ENCODE results near the gene MAG.
A peak's percentile ranks its signal among the peaks of the same experiment; 100 is the strongest.

The MAG gene, protein sequence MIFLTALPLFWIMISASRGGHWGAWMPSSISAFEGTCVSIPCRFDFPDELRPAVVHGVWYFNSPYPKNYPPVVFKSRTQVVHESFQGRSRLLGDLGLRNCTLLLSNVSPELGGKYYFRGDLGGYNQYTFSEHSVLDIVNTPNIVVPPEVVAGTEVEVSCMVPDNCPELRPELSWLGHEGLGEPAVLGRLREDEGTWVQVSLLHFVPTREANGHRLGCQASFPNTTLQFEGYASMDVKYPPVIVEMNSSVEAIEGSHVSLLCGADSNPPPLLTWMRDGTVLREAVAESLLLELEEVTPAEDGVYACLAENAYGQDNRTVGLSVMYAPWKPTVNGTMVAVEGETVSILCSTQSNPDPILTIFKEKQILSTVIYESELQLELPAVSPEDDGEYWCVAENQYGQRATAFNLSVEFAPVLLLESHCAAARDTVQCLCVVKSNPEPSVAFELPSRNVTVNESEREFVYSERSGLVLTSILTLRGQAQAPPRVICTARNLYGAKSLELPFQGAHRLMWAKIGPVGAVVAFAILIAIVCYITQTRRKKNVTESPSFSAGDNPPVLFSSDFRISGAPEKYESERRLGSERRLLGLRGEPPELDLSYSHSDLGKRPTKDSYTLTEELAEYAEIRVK

DNA sequence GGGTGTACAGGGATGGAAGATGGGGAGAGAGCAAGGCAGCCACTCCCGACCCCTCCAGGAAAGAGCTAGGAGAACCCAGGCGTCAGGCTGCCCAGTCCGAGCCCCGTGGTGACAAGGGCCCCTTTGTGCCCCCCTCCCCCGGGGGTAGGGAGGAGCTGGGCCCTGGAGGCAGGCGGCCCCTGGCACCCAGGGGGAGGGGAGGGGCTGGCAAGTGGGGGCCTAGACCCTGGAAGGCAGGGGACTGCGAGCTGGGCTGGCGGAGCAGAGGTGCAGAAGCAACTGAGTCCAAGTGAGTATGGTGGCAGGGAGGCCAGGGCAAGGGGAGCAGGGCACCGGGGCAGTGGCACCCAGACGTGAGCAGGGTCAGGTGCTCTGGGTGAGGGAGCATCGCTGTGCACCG is at the start of gene MAG:
Gene MAG, plus strand, starts transcription at position 246 of the 400 bp plus-strand sequence. CDS start 3,248 bp downstream, outside the sequence.
- no peak for DNase-seq

DNA sequence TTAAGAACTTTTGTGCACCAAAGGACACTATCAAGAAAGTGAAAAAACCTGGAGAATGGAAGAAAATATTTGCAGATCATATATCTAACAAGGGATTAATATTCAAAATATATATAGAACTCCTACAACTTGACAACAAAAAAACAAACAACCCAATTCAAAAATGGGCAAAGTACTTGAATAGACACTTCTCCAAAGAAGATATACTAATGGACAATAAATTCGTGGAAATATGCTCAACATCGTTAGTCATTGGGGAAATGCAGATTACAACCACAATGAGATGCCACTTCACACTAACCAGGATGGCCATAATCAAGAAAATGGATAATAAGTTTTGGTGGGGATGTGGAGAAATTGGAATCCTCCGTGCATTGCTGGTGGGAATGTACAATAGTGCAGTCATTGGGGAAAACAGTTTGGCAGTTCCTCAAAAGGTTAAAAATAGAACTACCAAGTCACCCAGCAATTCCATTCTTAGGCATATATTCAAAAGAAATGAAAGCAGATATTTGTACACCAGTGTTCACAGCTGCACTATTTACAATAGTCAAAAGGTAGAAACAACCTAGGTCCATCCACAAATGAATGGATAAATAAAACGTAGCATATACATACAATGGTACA is 45.4 kb upstream of the MAG start:
- DNase-seq: no peak

DNA sequence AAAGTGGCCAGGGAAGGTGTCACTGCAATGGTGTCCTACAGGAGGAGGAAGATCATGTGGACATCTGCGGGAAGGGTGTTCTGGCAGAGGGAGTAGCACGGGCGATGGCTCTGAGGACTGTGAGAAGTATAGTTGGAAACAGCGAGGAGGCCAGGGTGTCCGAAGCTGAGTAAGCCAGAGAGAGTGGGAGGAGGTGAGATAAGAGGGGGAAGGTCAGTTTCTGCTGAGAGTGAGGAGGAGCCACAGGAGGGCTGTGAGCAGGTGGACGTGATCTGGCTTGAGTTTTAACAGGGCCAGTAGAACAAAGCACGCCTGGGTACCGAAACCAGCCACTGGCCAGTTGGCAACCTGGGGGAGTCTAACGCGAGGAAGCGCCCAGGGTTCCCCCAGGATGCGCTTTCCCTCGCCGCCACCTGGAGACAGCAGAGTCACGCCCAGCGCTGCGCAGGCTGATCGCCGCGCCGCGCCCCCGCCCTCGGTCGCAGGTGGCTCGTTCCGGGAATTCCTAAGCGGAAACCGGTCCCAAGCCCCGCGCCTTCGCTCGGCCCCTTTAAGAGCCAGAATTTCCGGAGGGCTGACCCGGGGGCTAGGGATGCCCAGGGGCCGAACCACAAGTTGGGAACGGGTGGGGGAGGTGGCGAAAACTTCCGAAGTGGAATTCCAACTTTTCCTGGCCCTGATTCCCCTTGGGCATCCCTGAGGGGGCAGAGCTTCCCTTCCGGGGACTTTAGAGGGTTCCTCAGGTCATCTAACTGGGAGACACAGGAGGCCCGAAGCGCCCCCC is 44.2 kb upstream of the MAG start:
- DNase-seq: no peak

DNA sequence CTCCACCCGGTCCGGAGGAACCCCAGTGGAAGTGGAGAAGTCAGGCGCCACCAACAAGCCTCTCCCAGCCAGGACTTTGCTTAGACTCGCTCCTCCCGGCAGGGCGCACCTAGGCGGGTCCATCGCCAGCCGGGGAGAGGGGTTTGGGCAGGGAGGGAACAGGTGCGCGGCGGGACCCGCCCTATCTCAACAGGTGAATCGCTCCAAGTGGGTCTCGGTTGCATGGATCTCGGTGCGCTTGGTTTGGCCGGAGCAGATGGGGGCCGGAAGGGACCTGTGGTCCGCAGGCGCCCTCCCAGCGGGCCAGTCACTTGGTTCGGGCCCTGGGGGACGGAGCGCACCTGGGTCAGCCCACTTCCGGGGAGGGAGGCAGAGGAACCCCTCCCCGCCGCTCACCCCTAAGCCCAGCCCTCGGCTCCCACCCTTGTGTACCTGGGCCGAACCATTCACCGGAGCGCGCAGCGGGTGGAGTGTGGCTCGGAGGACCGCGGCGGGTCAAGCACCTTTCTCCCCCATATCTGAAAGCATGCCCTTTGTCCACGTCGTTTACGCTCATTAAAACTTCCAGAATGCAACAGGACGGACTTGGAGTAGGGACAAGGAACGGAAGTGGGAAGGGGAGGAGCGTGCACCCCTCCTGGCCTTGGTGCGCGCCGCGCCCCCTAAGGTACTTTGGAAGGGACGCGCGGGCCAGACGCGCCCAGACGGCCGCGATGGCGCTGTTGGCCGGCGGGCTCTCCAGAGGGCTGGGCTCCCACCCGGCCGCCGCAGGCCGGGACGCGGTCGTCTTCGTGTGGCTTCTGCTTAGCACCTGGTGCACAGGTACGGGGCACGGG is 43.4 kb upstream of the MAG start, which contains the start of gene LSR:
Gene LSR, plus strand, starts transcription at position 693 of the 836 bp plus-strand sequence. Its CDS starts 21 bp downstream, at position 714.
- no peak for DNase-seq

DNA sequence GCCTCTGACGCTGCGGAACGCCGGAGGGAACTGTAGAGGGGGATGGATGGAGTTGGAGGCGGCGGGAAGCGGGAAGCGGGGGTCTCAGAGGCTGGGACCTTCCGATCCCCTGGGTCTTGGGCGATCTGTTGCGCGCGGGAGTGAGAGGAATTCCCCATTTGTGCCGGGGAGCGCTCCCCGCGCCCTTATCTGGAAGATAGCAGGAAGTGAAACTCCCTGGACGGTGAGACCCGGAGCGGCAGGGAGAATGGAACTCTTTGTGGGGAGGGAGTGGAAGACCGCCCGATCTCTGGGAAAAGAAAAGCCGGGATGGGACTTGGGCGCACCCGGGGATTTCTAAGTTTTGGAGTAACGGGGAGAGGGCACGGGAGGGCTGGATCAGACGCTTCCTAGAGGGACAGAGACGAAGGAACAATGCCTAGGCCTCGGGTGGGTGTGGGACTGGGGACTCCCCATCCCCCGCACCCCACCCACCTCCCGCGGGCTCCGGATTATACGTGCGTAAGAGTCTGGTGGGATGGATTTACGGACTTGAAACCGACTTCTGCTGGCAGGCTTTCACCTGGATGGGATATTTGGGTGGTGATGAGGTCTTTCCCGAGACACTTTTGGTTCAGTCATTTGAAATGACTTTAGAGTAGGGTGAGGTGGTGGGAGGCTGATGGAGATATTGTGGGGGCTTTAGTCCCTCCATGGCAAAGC is 42.7 kb upstream of the MAG start:
- no peak for DNase-seq

DNA sequence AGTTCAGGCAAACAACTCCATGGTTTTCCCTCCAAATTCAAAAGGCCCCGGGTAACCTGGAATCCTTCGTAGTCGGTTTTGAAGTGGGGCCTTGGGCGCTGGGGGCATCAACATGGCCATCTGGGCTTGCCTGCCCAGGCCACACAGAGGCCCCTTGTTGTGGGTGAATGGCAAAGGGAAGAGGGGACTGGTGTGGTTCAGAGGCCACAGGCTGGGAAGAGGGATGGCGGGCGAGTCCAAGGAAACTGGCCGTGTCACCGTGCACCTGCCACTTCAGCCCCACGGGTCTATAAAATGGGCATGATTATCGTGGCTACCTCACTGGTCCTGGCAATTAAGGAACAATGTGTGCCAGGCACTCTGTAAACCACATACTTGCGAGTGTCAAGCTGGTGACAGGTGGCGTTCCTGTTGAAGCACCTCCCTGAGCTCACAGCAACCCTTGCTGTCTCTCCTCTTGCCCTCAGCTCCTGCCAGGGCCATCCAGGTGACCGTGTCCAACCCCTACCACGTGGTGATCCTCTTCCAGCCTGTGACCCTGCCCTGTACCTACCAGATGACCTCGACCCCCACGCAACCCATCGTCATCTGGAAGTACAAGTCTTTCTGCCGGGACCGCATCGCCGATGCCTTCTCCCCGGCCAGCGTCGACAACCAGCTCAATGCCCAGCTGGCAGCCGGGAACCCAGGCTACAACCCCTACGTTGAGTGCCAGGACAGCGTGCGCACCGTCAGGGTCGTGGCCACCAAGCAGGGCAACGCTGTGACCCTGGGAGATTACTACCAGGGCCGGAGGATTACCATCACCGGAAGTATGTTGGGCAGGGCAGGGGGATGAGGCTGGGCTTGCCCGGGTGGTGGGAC is 41.9 kb upstream of the MAG start:
- no peak for DNase-seq

DNA sequence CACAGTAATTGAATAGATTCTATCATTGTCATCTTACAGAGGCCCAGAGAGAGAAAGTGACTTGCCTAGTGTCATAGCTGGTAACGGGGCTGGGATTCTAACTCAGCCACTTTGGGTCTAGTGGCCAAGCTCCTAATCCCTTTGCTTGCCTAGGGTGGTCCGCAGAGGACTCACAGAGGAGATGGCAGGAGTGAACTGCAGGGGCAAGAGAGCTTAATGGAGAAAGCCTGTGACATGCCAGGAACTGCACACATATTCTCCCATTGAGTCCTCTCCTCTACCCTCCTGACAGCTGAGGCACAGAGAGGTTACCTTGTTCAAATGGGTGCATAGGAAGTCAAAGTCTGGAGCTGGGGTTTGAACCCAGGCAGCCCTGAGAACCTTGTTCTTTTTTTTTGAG is 40.5 kb upstream of the MAG start:
- no peak for DNase-seq

DNA sequence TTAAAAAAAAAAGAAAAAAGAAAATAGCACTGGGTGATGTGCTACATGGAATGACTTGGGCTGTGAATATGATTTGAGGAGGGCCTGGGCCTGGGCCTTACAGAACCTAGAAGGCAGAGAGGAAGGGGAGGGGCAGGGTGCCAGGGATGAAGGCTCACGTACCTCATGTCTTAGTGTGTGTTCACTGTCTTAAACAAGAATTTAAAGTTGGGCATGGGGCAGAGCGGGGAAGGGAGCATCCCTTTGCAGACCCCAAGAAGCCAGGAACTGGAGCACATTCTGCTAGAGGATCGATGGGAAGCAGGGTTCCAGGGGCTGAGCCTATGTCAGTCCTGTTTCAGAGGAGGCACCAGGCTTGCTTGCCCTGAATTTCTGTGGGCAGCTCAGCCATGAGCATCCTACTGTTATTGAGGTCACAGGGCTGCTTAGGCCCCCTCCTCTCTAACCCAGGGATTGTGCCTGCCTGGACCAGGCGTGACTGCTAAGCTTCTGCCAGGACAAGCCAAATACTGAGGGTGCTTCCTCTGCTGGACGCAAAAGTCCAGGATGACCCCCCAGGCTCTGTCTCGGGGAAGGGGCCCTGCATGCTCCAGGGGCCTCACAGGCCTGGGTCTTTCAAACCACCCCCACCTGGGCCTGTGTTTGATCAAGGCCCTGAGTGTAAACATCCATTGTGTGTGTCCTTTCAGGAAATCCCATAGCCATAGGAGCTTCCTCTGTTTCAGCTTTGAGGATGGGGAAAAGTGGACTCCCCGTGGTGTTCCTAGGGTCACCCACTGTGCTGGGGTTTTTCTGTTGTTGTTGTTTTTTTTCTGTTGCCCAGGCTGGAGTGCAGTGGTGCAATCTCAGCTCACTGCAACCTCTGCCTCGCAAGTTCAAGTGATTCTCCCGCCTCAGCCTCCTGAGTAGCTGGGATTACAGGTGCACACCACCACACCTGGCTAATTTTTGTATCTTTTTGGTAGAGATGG is 38.4 kb upstream of the MAG start:
- DNase-seq: no peak

DNA sequence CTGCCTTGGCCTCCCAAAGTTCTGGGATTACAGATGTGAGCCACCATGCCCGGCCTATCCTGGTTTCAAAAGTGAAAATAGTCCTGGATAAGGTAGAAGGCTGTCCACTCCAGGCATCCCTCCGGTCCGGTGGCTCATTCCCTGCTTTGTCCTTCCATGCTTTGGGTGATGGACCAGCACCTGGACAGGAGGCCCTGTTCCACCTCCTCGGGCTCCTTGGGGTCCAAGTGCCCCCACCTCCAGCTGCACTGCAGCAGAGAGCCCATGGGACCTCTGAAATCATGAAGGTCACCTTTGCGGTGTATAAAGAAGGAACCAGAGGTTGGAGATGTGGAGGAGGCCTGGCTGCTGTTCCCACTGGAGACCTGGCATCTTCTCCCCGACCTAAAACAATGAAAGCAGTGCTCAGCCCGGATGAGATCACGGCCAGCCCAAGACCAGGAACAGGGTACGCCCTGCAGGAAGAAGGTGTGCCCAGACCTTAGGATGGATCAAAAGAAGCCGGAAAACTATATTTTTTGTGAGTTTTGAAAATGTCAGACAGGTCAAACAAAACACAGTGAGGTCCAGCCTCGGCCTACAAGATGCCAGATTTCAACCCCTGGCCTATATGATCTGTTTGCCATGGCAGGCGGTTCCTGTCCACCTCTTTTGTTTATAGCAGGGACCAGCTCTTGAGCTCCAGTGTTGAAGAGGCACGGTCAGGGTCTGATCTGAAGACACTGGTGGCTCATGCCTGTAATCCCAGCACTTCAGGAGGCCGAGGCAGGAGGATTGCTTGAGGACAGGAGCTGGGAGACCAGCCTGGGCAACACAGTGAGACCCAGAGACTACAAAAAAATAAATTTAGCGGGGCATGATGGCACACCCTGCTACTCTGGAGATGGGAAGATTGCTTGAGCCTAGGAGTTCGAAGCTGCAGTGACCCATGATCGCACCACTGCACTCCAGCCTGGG is 37.3 kb upstream of the MAG start:
- DNase-seq: no peak

DNA sequence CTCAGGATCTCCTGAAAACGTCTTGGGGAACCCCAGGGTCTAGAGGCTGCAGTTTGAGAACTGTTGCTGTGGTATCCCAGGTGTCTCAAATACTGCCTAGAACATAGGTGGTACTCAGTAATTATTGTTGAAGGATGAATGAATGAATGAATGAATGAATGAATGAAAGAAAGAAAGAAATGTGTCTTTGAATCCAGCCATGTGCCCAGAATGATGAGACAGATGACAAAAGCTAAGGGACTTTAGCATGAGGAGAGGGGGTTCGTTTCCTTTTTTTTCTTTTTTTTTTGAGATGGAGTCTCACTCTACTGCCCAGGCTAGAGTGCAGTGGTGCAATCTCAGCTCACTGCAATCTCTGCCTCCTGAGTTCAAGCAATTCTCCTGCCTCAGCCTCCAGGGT is 35.4 kb upstream of the MAG start:
- no peak for DNase-seq

DNA sequence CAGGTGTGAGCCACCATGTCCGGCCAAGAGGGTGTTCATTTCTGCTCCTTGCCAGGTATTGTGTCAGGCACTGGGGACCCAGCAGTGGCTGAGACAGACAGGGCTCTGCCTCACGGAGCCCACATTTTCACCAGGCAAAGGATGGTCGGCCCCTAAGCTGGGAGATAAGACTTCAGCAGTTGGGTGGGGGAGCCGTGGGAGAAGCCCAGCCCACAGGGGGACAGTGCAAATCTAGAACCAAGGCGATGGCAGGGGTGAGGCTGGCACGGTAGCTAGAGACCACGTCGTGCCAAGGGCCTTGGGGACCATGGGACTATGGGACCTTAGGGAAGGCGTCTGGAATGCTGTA is 34.9 kb upstream of the MAG start:
- DNase-seq: no peak

DNA sequence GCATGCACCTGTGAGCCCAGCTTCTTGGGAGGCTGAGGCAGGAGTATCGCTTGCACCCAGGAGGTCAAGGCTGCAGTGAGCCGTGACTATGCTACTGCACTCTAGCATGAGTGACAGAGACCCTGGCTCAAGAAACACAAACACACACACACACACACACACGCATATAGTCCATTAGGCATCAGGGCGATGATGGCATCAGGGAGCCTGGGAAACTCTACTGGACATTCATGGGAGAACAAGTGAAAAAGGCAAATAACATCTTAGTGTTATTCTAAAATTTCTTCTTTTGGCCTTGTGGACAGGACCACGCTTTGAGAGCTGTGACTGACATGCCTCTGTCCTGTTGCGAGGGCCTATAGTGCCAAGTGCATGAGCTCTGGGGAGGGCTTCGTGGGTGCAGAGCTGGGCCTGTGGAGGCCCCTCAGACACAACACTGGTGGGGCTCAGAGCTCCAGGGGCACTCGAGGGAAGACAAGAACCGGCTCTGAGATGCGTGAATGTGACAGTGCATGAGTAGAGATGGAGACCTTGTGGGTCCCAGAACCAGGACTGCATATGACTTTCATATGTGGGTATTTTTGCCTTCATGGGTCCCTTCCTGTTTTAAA is 31.2 kb upstream of the MAG start:
- DNase-seq: peak; percentile 26

DNA sequence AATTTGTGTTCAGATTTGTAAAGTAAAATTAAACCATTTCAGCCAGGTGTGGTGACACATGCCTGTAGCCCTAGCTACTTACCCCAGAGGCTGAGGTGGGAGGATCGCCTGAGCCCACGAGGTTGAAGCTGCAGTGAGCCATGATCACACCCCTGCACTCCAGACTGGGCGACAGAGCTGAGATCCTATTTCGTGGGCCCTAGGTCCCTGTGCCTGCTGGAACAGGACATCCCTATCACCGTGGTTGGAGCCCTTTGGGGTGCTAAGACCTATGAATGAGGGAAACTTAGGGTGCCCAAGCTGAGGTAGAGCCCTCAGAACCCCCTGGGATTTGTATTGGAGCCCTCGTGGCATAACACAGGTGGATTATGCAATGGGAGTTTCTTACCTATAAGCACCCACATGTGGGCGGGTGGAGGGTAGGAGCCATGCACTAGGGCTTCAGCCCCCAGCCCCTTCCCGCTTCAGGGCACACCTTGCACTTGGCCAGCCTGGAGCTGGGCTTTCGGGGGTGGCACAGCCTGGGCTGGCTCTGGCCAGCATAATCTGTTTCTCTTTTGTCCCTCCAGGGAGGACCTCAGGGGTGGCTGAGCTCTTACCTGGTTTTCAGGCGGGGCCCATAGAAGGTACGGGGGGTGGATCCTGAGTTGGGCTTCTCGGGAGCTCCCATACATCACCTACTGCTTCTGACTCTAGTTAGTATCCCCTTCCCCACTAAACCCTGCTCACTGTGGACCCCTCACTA is 30.4 kb upstream of the MAG start:
- peak; percentile 38 for DNase-seq

DNA sequence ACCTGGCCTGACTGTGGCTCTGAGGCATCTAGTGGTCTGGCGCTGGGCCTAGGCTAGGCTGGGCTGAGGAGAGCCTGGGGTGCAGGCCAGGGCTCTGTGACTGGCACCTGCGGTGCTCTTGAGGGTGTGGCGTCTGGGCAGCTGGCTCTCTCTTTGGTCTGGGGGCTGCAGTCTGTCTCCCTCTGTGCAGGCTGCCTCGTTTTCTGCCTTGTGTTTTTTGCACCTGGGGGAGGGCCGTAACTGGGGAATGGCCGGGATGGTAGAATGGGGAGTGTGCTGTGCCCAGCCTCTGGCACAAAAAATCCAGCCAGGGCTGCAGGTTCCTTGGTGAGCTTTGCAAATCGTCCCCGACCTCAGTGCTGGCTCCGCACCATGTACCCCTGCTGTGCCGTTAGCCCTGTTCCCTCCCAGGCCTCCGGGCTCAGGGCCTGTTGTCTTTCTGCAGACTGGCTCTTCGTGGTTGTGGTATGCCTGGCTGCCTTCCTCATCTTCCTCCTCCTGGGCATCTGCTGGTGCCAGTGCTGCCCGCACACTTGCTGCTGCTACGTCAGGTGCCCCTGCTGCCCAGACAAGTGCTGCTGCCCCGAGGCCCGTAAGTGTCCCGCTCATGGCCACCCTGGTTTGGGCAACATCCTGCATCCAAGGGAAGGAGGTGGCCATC is 29.7 kb upstream of the MAG start:
- peak; percentile 40 for DNase-seq

DNA sequence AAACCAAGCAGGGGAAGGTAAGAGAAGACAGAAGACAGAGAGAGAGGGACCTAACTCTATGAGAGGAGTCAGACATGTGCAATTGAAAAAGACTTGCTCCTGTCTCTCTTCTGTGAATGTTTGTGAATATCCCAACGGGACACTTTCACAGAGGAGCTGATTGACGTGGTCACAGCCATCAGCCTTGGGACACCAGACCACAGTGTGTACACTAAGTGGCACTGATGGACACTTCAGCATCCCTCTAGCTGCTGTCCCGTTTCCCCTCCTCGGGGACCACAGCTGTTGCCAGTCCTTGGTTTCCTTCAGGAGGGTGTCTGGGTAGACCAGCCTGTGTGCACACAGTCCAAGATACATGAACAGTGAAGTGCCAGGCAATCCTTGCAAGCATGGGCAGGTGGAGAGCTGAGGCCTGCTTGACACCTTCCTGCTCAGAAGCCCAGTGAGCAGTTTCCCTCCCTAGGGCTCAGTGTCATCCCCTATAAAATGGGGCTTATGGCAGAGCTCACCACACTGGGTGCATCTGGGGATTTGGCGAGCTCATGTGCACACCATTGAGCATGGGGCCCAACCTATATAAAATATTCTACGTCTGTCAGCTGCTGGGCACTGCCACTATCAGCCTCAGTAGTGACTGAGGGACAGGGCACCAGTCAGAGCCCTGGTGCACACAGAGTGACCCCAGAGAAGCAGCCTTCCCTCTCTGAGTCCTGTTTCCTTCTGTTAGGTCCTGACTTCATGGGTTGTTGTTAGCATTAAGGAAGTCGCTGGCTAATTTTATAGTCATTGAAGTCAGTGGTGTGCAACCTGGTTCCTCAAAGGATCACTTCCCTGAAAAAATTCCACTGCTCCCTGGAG is 27.5 kb upstream of the MAG start:
- peak; percentile 45 for DNase-seq

Data from right forelimb (tissue), 1 donor.